Endothelial cell of umbilical vein (primary cell): Measurements from ENCODE around the gene MYO5B. TPM values are rescaled to one million over a fixed set of nuclear protein-coding genes. Genes with fewer than 3 reads are reported as not detected.

Source experiments
- BruUV-seq: library from RNA; stranded (reverse); fragments of 400-500 nt; replicated peaks from 2 replicates; lab custom pipeline; 2021; lab: Mats Ljungman, UMichigan
- CTCF ChIA-PET: fragments of 300-600, 350-600 bp; sonication (Branson Sonifier 250); formaldehyde crosslinking; loops from one replicate; lab custom pipeline; 2021; ENCODE audit warnings: antibody characterized with exemption, inconsistent platforms; lab: Charles Lee
- POLR2A ChIA-PET: fragments of 300-600, 350-600 bp; sonication (Branson Sonifier 250); formaldehyde crosslinking; loops from one replicate; lab custom pipeline; 2021; ENCODE audit warnings: antibody characterized with exemption, inconsistent platforms; lab: Charles Lee
- DNase-seq: peaks from one replicate; pipeline ENCODE4 v3.0.0-alpha.2; 2011; ENCODE audit warnings: low read depth, low spot score
- FAIRE-seq: peaks from 2 replicates; lab custom pipeline; 2011; peaks lifted over from hg19 to GRCh38; lab: Jason Lieb, UNC
- H2AFZ ChIP-seq: 2 replicates; pipeline ENCODE4 v1.6.0; 2012; ENCODE audit warnings: low read depth, low read length, control low read depth, inconsistent platforms
- H3K27ac ChIP-seq: 2 replicates; pipeline ENCODE4 v1.5.1; 2011; ENCODE audit warnings: low read depth, mild to moderate bottlenecking, control low read depth, low read length, moderate library complexity; ENCODE audit not compliant: insufficient read depth
- H3K27me3 ChIP-seq, 2 experiments: 2 replicates each; pipeline versions ENCODE4 v1.6.0 to v1.6.1; 2011; ENCODE audit warnings: low read length in 2 of 2, mixed read lengths in 1 of 2; ENCODE audit not compliant: control insufficient read depth in 2 of 2, insufficient read depth in 2 of 2
- H3K36me3 ChIP-seq, 2 experiments: 2 replicates in 1 of 2; 3 replicates in 1 of 2; pipeline ENCODE4 v1.5.1; 2011; ENCODE audit warnings: low read length in 2 of 2, mild to moderate bottlenecking in 1 of 2, moderate library complexity in 1 of 2; ENCODE audit not compliant: control insufficient read depth in 2 of 2, insufficient read depth in 2 of 2; ENCODE audit errors: extremely low read depth in 1 of 2
- H3K4me1 ChIP-seq: 3 replicates; pipeline ENCODE4 v1.5.1; 2011; ENCODE audit warnings: mild to moderate bottlenecking, low read length; ENCODE audit not compliant: control insufficient read depth, insufficient read depth; ENCODE audit errors: extremely low read depth
- H3K4me2 ChIP-seq: 2 replicates; pipeline ENCODE4 v1.6.1; 2011; ENCODE audit warnings: low read length, control low read depth, mixed read lengths; ENCODE audit not compliant: insufficient read depth
- H3K4me3 ChIP-seq, 3 experiments: fragments of 200-600 bp in 1 of 3; sonication (generic), shearing (Covaris generic) in 1 of 3; replicated peaks in 1 of 3; 2 replicates each; pipeline ENCODE4 v1.5.1; 2011 to 2016; ENCODE audit warnings: control low read depth in 3 of 3, low read length in 3 of 3, mild to moderate bottlenecking in 2 of 3, inconsistent platforms in 1 of 3, low read depth in 1 of 3, moderate library complexity in 1 of 3; ENCODE audit not compliant: insufficient read depth in 1 of 3
- H3K79me2 ChIP-seq: 2 replicates; pipeline ENCODE4 v1.6.0; 2012; ENCODE audit warnings: low read length, inconsistent platforms; ENCODE audit not compliant: control insufficient read depth, insufficient read depth
- H3K9ac ChIP-seq: replicated peaks from 2 replicates; pipeline ENCODE3; 2011; ENCODE audit warnings: low read length, control low read depth; ENCODE audit not compliant: insufficient read depth; ENCODE audit errors: extremely low read depth
- H3K9me1 ChIP-seq: replicated peaks from 3 replicates; pipeline ENCODE4 v1.6.0; 2011; ENCODE audit warnings: mild to moderate bottlenecking, low read length; ENCODE audit not compliant: control insufficient read depth, insufficient read depth; ENCODE audit errors: extremely low read depth
- H3K9me3 ChIP-seq: replicated peaks from 2 replicates; pipeline ENCODE4 v1.5.1; 2012; ENCODE audit warnings: low read length, inconsistent platforms; ENCODE audit not compliant: control insufficient read depth, insufficient read depth
- H4K20me1 ChIP-seq: replicated peaks from 2 replicates; pipeline ENCODE3; 2011; ENCODE audit warnings: mild to moderate bottlenecking, low read length; ENCODE audit not compliant: control insufficient read depth, insufficient read depth; ENCODE audit errors: extremely low read depth
- FOS ChIP-seq: IDR thresholded peaks from 2 replicates; pipeline ENCODE4 v1.6.1; 2011; ENCODE audit warnings: mild to moderate bottlenecking, low read length, moderate library complexity, borderline replicate concordance; ENCODE audit not compliant: insufficient read depth
- GATA2 ChIP-seq: IDR thresholded peaks from 2 replicates; pipeline ENCODE4 v1.7.0; 2011; ENCODE audit warnings: low read depth, mild to moderate bottlenecking, moderate library complexity, mixed read lengths, low read length; ENCODE audit not compliant: insufficient read length, insufficient read depth
- JUN ChIP-seq: IDR thresholded peaks from 2 replicates; pipeline ENCODE4 v1.6.1; 2011; ENCODE audit warnings: borderline replicate concordance, low read depth; ENCODE audit not compliant: insufficient read length, insufficient read depth
- MYC ChIP-seq: IDR thresholded peaks from one replicate; pipeline ENCODE4 v1.6.1; 2011; ENCODE audit warnings: mild to moderate bottlenecking, low read depth, low read length
- POLR2A ChIP-seq: IDR thresholded peaks from 2 replicates; pipeline ENCODE4 v1.6.1; 2012; ENCODE audit warnings: low read depth, mild to moderate bottlenecking, control low read depth, low read length
- POLR2AphosphoS5 ChIP-seq: IDR thresholded peaks from 2 replicates; pipeline ENCODE4 v1.6.1; 2012; ENCODE audit warnings: low read depth, mild to moderate bottlenecking, control low read depth, low read length, moderate library complexity; ENCODE audit not compliant: insufficient read depth
- dilution Hi-C: fragments of 300-500 bp; cut with MboI; formaldehyde crosslinking; loops from one replicate; pipeline ENCODE4 v1.15.0; 2019; ENCODE audit warnings: low sequenced_read_pairs; ENCODE audit not compliant: extremely low pct_ligation_motif_present
- intact Hi-C: fragments of 100-400 bp; cut with micrococcal nuclease; formaldehyde crosslinking; loops from one replicate; pipeline ENCODE4 v1.10.0; 2022
- polyA plus RNA-seq, 4 experiments: library from polyadenylated mRNA; depleted of rRNA in 3 of 4; stranded (reverse) in 3 of 4; unstranded in 1 of 4; fragments of >200 nt; gene quantifications; 2 replicates each; pipeline versions ENCODE4 v1.2.1 to v1.2.3, GENCODE V29; 2011 to 2012; ENCODE audit warnings: missing spikeins in 1 of 4
- total RNA-seq: library from RNA; stranded (reverse); gene quantifications from 2 replicates; pipeline ENCODE4 v1.2.3, GENCODE V29; 2021
- TF ChIP-seq, protein P1 (sequence below): IDR thresholded peaks from 2 replicates; pipeline ENCODE4 v1.6.1; 2011; ENCODE audit not compliant: insufficient read depth, insufficient read length

The MYO5B gene
- total and polyA plus RNA-seq, 2 donors (not counting 3 experiments of a cell fraction or from before 2014, with no cell fraction given), result 0.54 to 1.1 TPM

- POLR2A ChIA-PET, result no interaction called here
- Histone ChIP-seq H3K4me3 (no peak overlapping the region), H3K9me3 (no peaks in the 10 kb centered on the region), H3K27me3 (no peaks in the 10 kb centered on the region), H3K4me2 (no peak overlapping the region), H3K79me2 (no peaks in the 10 kb centered on the region), H3K4me1 (no peaks in the 10 kb centered on the region), H3K9me1 (no peaks in the 10 kb centered on the region), H3K9ac (no peak overlapping the region), H4K20me1 (no peaks in the 10 kb centered on the region), H3K27ac (no peak overlapping the region), H3K36me3 (no peaks in the 10 kb centered on the region), H2AFZ (no peak overlapping the region)
- intact Hi-C loops, result no loop called here
- no TSS peak for BruUV-seq
- TF ChIP-seq GATA2 (no peak), JUN (no peak), POLR2AphosphoS5 (no peak), POLR2A (no peak), FOS (no peak), MYC (no peak)
- TF ChIP-seq, protein P1, sequence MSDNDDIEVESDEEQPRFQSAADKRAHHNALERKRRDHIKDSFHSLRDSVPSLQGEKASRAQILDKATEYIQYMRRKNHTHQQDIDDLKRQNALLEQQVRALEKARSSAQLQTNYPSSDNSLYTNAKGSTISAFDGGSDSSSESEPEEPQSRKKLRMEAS, result no peak
- dilution Hi-C loops, result no loop called here
- DNase-seq, result no peak
- CTCF ChIA-PET, result interaction anchor here (1.1 kb wide), 1 partner anchor 33 kb away, joined by 3 read pairs; no protein-coding TSS in a partner anchor
- no peak for FAIRE-seq
Measured at GRCh38 chr18:49827996-49828395, 367.0 kb downstream of the MYO5B start.
